HepG2 (cell line): Measurements from ENCODE around the gene GPR62. TPM values are rescaled to one million over a fixed set of nuclear protein-coding genes. Genes with fewer than 3 reads are reported as not detected.

Experiments
- AGO2 ChIP-seq: fragments of 200-400 bp; formaldehyde crosslinking; optimal IDR thresholded peaks from 2 replicates; pipeline ENCODE3; 2017; ENCODE audit warnings: mild to moderate bottlenecking, low read depth, low read length, moderate library complexity
- ARNTL ChIP-seq: sonication (generic); formaldehyde crosslinking; IDR thresholded peaks from 2 replicates; pipeline ENCODE4 v1.4.0; 2020; ENCODE audit warnings: mild to moderate bottlenecking, missing genetic modification reagents
- GMEB1 ChIP-seq: sonication (generic); formaldehyde crosslinking; IDR thresholded peaks from 2 replicates; pipeline ENCODE4 v1.5.1; 2020; ENCODE audit warnings: missing genetic modification reagents, mild to moderate bottlenecking, borderline replicate concordance
- HCFC1 ChIP-seq: fragments of 150-350 bp; IDR thresholded peaks from 2 replicates; pipeline ENCODE4 v1.6.1; 2014; ENCODE audit warnings: low read depth, low read length
- HIVEP1 ChIP-seq: sonication (generic); formaldehyde crosslinking; IDR thresholded peaks from 2 replicates; pipeline ENCODE4 v1.4.0; 2020; ENCODE audit warnings: mild to moderate bottlenecking, missing genetic modification reagents
- HNF4A ChIP-seq: sonication (generic); formaldehyde crosslinking; IDR thresholded peaks from 2 replicates; pipeline ENCODE4 v1.4.0; 2020; ENCODE audit warnings: missing genetic modification reagents
- KDM1A ChIP-seq: IDR thresholded peaks from 2 replicates; pipeline ENCODE4 v1.6.1; 2016; ENCODE audit warnings: missing compliant biosample characterization
- KMT2B ChIP-seq: IDR thresholded peaks from 2 replicates; pipeline ENCODE4 v1.6.1; 2016; ENCODE audit warnings: missing genetic modification reagents, missing compliant biosample characterization
- MEIS1 ChIP-seq: sonication (generic); formaldehyde crosslinking; IDR thresholded peaks from 2 replicates; pipeline ENCODE4 v1.9.0; 2021; ENCODE audit warnings: mild to moderate bottlenecking, missing genetic modification reagents, moderate library complexity, borderline replicate concordance
- NFIC ChIP-seq: IDR thresholded peaks from 2 replicates; pipeline ENCODE4 v1.6.1; 2012; ENCODE audit warnings: mild to moderate bottlenecking, low read length, inconsistent platforms
- PRDM4 ChIP-seq: sonication (generic); formaldehyde crosslinking; IDR thresholded peaks from 2 replicates; pipeline ENCODE4 v1.9.0; 2021; ENCODE audit warnings: missing genetic modification reagents, borderline replicate concordance
- SRSF1 ChIP-seq: fragments of 200-400 bp; formaldehyde crosslinking; optimal IDR thresholded peaks from 2 replicates; pipeline ENCODE3; 2017; ENCODE audit warnings: mild to moderate bottlenecking, low read depth, low read length, moderate library complexity
- SUZ12 ChIP-seq: fragments of 150-350 bp; IDR thresholded peaks from 2 replicates; pipeline ENCODE4 v1.6.1; 2014; ENCODE audit warnings: low read depth, low read length
- ZC3H4 ChIP-seq: sonication (generic); formaldehyde crosslinking; IDR thresholded peaks from 2 replicates; pipeline ENCODE4 v1.4.0; 2020; ENCODE audit warnings: missing genetic modification reagents, borderline replicate concordance
- ZIK1 ChIP-seq: sonication (generic); formaldehyde crosslinking; IDR thresholded peaks from 2 replicates; pipeline ENCODE4 v1.5.0; 2020; ENCODE audit warnings: mild to moderate bottlenecking, low read depth, missing genetic modification reagents, borderline replicate concordance
- ZNF263 ChIP-seq: sonication (generic); formaldehyde crosslinking; IDR thresholded peaks from 2 replicates; pipeline ENCODE4 v1.4.0; 2020; ENCODE audit warnings: missing genetic modification reagents
- ZNF766 ChIP-seq: sonication (generic); formaldehyde crosslinking; IDR thresholded peaks from 2 replicates; pipeline ENCODE4 v1.5.0; 2020; ENCODE audit warnings: missing genetic modification reagents, borderline replicate concordance
- polyA plus RNA-seq, 8 experiments: library from polyadenylated mRNA; depleted of rRNA in 3 of 8; stranded (reverse) in 7 of 8; unstranded in 1 of 8; fragments of >200 nt; fragmentation: Illumina TruSeq in 4 of 8; extraction: Trizol in 4 of 8; gene quantifications; 2 replicates each; pipeline versions ENCODE4 v1.2.1 to v1.2.3, GENCODE V29; 2011 to 2016; ENCODE audit warnings: low read depth in 4 of 8, missing spikeins in 1 of 8, mixed read lengths in 1 of 8; ENCODE audit not compliant: insufficient read depth in 1 of 8
- total RNA-seq, 5 experiments: library from RNA; depleted of rRNA; stranded (reverse); fragments of >200 nt; fragmentation: Illumina TruSeq; extraction: Trizol; gene quantifications; 2 replicates each; pipeline ENCODE4 v1.2.3, GENCODE V29; 2016; ENCODE audit warnings: low read depth in 1 of 5
- TF ChIP-seq, protein P1 (sequence below): sonication (generic); formaldehyde crosslinking; IDR thresholded peaks from 2 replicates; pipeline ENCODE4 v1.4.0; 2020; ENCODE audit warnings: missing genetic modification reagents
- TF ChIP-seq, protein P2 (sequence below): IDR thresholded peaks from 2 replicates; pipeline ENCODE4 v1.6.1; 2016

The GPR62 gene
- total and polyA plus RNA-seq, 2 of the 13 experiments (the other 11 are each of a cell fraction or from before 2014, with no cell fraction given) = not detected

GRCh38 chr3:51974963-51975851 lies 20.0 kb downstream of the GPR62 start, which contains the start of gene ABHD14A (continued):
- TF ChIP-seq PRDM4 (CRISPR knock-in tag) (no peak), HCFC1 (no peak), SRSF1 (peak; percentile 67), HIVEP1 (CRISPR knock-in tag) (no peak), KDM1A (CRISPR knock-in tag) (no peak), ZNF766 (CRISPR knock-in tag) (no peak), ZNF263 (CRISPR knock-in tag) (no peak), MEIS1 (CRISPR knock-in tag) (no peak), KMT2B (no peak), SUZ12 (no peak), ZIK1 (CRISPR knock-in tag) (no peak; the same call in 1 of the 2 replicates), NFIC (no peak), HNF4A (CRISPR knock-in tag) (peak; percentile 22; the same call in 1 of the 2 replicates), GMEB1 (peak; percentile 13; the same call in 1 of the 2 replicates), AGO2 (peak; percentile 37), ARNTL (CRISPR knock-in tag) (no peak), ZC3H4 (CRISPR knock-in tag) (0 out of 2 replicates have a peak, but pooled peaks have one; percentile 22)
- TF ChIP-seq, protein P1, sequence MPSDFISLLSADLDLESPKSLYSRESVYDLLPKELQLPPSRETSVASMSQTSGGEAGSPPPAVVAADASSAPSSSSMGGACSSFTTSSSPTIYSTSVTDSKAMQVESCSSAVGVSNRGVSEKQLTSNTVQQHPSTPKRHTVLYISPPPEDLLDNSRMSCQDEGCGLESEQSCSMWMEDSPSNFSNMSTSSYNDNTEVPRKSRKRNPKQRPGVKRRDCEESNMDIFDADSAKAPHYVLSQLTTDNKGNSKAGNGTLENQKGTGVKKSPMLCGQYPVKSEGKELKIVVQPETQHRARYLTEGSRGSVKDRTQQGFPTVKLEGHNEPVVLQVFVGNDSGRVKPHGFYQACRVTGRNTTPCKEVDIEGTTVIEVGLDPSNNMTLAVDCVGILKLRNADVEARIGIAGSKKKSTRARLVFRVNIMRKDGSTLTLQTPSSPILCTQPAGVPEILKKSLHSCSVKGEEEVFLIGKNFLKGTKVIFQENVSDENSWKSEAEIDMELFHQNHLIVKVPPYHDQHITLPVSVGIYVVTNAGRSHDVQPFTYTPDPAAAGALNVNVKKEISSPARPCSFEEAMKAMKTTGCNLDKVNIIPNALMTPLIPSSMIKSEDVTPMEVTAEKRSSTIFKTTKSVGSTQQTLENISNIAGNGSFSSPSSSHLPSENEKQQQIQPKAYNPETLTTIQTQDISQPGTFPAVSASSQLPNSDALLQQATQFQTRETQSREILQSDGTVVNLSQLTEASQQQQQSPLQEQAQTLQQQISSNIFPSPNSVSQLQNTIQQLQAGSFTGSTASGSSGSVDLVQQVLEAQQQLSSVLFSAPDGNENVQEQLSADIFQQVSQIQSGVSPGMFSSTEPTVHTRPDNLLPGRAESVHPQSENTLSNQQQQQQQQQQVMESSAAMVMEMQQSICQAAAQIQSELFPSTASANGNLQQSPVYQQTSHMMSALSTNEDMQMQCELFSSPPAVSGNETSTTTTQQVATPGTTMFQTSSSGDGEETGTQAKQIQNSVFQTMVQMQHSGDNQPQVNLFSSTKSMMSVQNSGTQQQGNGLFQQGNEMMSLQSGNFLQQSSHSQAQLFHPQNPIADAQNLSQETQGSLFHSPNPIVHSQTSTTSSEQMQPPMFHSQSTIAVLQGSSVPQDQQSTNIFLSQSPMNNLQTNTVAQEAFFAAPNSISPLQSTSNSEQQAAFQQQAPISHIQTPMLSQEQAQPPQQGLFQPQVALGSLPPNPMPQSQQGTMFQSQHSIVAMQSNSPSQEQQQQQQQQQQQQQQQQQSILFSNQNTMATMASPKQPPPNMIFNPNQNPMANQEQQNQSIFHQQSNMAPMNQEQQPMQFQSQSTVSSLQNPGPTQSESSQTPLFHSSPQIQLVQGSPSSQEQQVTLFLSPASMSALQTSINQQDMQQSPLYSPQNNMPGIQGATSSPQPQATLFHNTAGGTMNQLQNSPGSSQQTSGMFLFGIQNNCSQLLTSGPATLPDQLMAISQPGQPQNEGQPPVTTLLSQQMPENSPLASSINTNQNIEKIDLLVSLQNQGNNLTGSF (CRISPR knock-in tag) = no peak
- TF ChIP-seq, protein P2, sequence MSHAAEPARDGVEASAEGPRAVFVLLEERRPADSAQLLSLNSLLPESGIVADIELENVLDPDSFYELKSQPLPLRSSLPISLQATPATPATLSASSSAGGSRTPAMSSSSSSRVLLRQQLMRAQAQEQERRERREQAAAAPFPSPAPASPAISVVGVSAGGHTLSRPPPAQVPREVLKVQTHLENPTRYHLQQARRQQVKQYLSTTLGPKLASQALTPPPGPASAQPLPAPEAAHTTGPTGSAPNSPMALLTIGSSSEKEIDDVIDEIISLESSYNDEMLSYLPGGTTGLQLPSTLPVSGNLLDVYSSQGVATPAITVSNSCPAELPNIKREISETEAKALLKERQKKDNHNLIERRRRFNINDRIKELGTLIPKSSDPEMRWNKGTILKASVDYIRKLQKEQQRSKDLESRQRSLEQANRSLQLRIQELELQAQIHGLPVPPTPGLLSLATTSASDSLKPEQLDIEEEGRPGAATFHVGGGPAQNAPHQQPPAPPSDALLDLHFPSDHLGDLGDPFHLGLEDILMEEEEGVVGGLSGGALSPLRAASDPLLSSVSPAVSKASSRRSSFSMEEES = no peak
